Endothelial cell of umbilical vein (primary cell): ENCODE measurements around the gene HTRA2. TPM values are rescaled to one million over a fixed set of nuclear protein-coding genes. Genes with fewer than 3 reads are reported as not detected.

Experiments used
- BruUV-seq: library from RNA; stranded (reverse); fragments of 400-500 nt; replicated peaks from 2 replicates; lab custom pipeline; 2021; lab: Mats Ljungman, UMichigan
- CTCF ChIA-PET: fragments of 300-600, 350-600 bp; sonication (Branson Sonifier 250); formaldehyde crosslinking; loops from one replicate; lab custom pipeline; 2021; ENCODE audit warnings: antibody characterized with exemption, inconsistent platforms; lab: Charles Lee
- POLR2A ChIA-PET: fragments of 300-600, 350-600 bp; sonication (Branson Sonifier 250); formaldehyde crosslinking; loops from one replicate; lab custom pipeline; 2021; ENCODE audit warnings: antibody characterized with exemption, inconsistent platforms; lab: Charles Lee
- DNase-seq: peaks from one replicate; pipeline ENCODE4 v3.0.0-alpha.2; 2011; ENCODE audit warnings: low read depth, low spot score
- FAIRE-seq: peaks from 2 replicates; lab custom pipeline; 2011; peaks lifted over from hg19 to GRCh38; lab: Jason Lieb, UNC
- H2AFZ ChIP-seq: 2 replicates; pipeline ENCODE4 v1.6.0; 2012; ENCODE audit warnings: low read depth, low read length, control low read depth, inconsistent platforms
- H3K27ac ChIP-seq: 2 replicates; pipeline ENCODE4 v1.5.1; 2011; ENCODE audit warnings: low read depth, mild to moderate bottlenecking, control low read depth, low read length, moderate library complexity; ENCODE audit not compliant: insufficient read depth
- H3K27me3 ChIP-seq, 2 experiments: 2 replicates each; pipeline versions ENCODE4 v1.6.0 to v1.6.1; 2011; ENCODE audit warnings: low read length in 2 of 2, mixed read lengths in 1 of 2; ENCODE audit not compliant: control insufficient read depth in 2 of 2, insufficient read depth in 2 of 2
- H3K36me3 ChIP-seq, 2 experiments: 2 replicates in 1 of 2; 3 replicates in 1 of 2; pipeline ENCODE4 v1.5.1; 2011; ENCODE audit warnings: low read length in 2 of 2, mild to moderate bottlenecking in 1 of 2, moderate library complexity in 1 of 2; ENCODE audit not compliant: control insufficient read depth in 2 of 2, insufficient read depth in 2 of 2; ENCODE audit errors: extremely low read depth in 1 of 2
- H3K4me1 ChIP-seq: 3 replicates; pipeline ENCODE4 v1.5.1; 2011; ENCODE audit warnings: mild to moderate bottlenecking, low read length; ENCODE audit not compliant: control insufficient read depth, insufficient read depth; ENCODE audit errors: extremely low read depth
- H3K4me2 ChIP-seq: 2 replicates; pipeline ENCODE4 v1.6.1; 2011; ENCODE audit warnings: low read length, control low read depth, mixed read lengths; ENCODE audit not compliant: insufficient read depth
- H3K4me3 ChIP-seq, 3 experiments: fragments of 200-600 bp in 1 of 3; sonication (generic), shearing (Covaris generic) in 1 of 3; replicated peaks in 1 of 3; 2 replicates each; pipeline ENCODE4 v1.5.1; 2011 to 2016; ENCODE audit warnings: control low read depth in 3 of 3, low read length in 3 of 3, mild to moderate bottlenecking in 2 of 3, inconsistent platforms in 1 of 3, low read depth in 1 of 3, moderate library complexity in 1 of 3; ENCODE audit not compliant: insufficient read depth in 1 of 3
- H3K79me2 ChIP-seq: 2 replicates; pipeline ENCODE4 v1.6.0; 2012; ENCODE audit warnings: low read length, inconsistent platforms; ENCODE audit not compliant: control insufficient read depth, insufficient read depth
- H3K9ac ChIP-seq: replicated peaks from 2 replicates; pipeline ENCODE3; 2011; ENCODE audit warnings: low read length, control low read depth; ENCODE audit not compliant: insufficient read depth; ENCODE audit errors: extremely low read depth
- H3K9me1 ChIP-seq: replicated peaks from 3 replicates; pipeline ENCODE4 v1.6.0; 2011; ENCODE audit warnings: mild to moderate bottlenecking, low read length; ENCODE audit not compliant: control insufficient read depth, insufficient read depth; ENCODE audit errors: extremely low read depth
- H3K9me3 ChIP-seq: replicated peaks from 2 replicates; pipeline ENCODE4 v1.5.1; 2012; ENCODE audit warnings: low read length, inconsistent platforms; ENCODE audit not compliant: control insufficient read depth, insufficient read depth
- H4K20me1 ChIP-seq: replicated peaks from 2 replicates; pipeline ENCODE3; 2011; ENCODE audit warnings: mild to moderate bottlenecking, low read length; ENCODE audit not compliant: control insufficient read depth, insufficient read depth; ENCODE audit errors: extremely low read depth
- EZH2 ChIP-seq: IDR thresholded peaks from 2 replicates; pipeline ENCODE4 v1.6.1; 2012; ENCODE audit warnings: borderline replicate concordance, low read depth, mild to moderate bottlenecking, moderate library complexity, low read length, inconsistent platforms; ENCODE audit not compliant: severe bottlenecking
- FOS ChIP-seq: IDR thresholded peaks from 2 replicates; pipeline ENCODE4 v1.6.1; 2011; ENCODE audit warnings: mild to moderate bottlenecking, low read length, moderate library complexity, borderline replicate concordance; ENCODE audit not compliant: insufficient read depth
- JUN ChIP-seq: IDR thresholded peaks from 2 replicates; pipeline ENCODE4 v1.6.1; 2011; ENCODE audit warnings: borderline replicate concordance, low read depth; ENCODE audit not compliant: insufficient read length, insufficient read depth
- MYC ChIP-seq: IDR thresholded peaks from one replicate; pipeline ENCODE4 v1.6.1; 2011; ENCODE audit warnings: mild to moderate bottlenecking, low read depth, low read length
- POLR2A ChIP-seq: IDR thresholded peaks from 2 replicates; pipeline ENCODE4 v1.6.1; 2012; ENCODE audit warnings: low read depth, mild to moderate bottlenecking, control low read depth, low read length
- POLR2AphosphoS5 ChIP-seq: IDR thresholded peaks from 2 replicates; pipeline ENCODE4 v1.6.1; 2012; ENCODE audit warnings: low read depth, mild to moderate bottlenecking, control low read depth, low read length, moderate library complexity; ENCODE audit not compliant: insufficient read depth
- dilution Hi-C: fragments of 300-500 bp; cut with MboI; formaldehyde crosslinking; loops from one replicate; pipeline ENCODE4 v1.15.0; 2019; ENCODE audit warnings: low sequenced_read_pairs; ENCODE audit not compliant: extremely low pct_ligation_motif_present
- intact Hi-C: fragments of 100-400 bp; cut with micrococcal nuclease; formaldehyde crosslinking; loops from one replicate; pipeline ENCODE4 v1.10.0; 2022
- polyA plus RNA-seq, 4 experiments: library from polyadenylated mRNA; depleted of rRNA in 3 of 4; stranded (reverse) in 3 of 4; unstranded in 1 of 4; fragments of >200 nt; gene quantifications; 2 replicates each; pipeline versions ENCODE4 v1.2.1 to v1.2.3, GENCODE V29; 2011 to 2012; ENCODE audit warnings: missing spikeins in 1 of 4
- total RNA-seq: library from RNA; stranded (reverse); gene quantifications from 2 replicates; pipeline ENCODE4 v1.2.3, GENCODE V29; 2021
- TF ChIP-seq, protein P1 (sequence below): IDR thresholded peaks from 2 replicates; pipeline ENCODE4 v1.6.1; 2011; ENCODE audit not compliant: insufficient read depth, insufficient read length
- TF ChIP-seq, protein P2 (sequence below), 2 donors: IDR thresholded peaks; 1 replicate in 1 of 2; 2 replicates in 1 of 2; pipeline ENCODE4 v1.5.1; 2011; ENCODE audit warnings: low read length in 2 of 2, mild to moderate bottlenecking in 2 of 2, moderate library complexity in 2 of 2, control low read depth in 1 of 2, inconsistent platforms in 1 of 2, low read depth in 1 of 2; ENCODE audit not compliant: insufficient read depth in 1 of 2; ENCODE audit errors: extremely low read depth in 1 of 2

The HTRA2 gene
- total and polyA plus RNA-seq, 2 donors (not counting 3 experiments of a cell fraction or from before 2014, with no cell fraction given), result 34.3 to 54.1 TPM

DNA sequence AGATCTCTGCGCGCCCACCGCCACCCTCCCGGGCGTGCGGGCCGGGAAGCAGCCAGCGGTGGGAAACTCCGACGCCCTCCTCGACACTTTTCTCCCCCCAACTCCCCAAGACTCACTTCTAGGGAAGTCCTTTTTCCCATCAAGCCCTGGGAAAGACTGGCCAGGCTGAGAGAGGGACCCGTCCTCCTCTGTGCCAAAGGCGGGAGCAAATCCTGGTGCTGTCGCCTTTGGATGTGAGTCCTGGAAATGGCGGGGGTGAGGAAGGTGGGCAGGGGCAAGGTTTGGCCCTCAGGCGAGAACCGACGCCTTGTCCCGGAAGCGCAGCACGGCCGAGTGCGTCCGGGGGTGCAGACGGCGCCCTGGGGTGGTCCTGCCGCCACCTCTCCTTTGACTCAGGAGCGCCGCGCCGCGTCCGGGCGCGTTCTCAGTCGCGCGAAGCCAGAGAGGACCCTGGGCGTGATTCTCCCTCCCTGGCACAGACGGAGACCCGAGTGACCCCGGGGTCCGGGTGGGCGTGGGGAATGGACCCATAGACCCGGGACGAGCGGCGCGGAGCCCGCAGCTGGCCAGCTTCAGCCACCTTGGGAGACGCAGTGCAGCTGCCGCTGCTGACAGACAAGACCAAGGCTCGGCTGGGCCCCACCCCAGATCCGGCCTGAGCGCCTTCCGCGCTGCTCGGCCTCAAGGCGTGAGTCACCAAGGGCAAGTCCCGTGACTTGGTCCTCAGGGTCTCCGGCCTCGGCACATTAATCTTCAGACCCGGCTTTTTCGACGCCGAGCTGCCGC lies 26.8 kb upstream of the HTRA2 start:
- Histone ChIP-seq H2AFZ (peak overlapping the region; percentile 41), H3K79me2 (peaks cover 4% of the 10 kb centered on the region), H3K27me3 (peaks cover 18 to 30% of the 10 kb centered on the region in 2 experiments), H3K9me1 (no peaks in the 10 kb centered on the region), H3K4me2 (peak overlapping the region; percentile 62), H3K9ac (peak overlapping the region; percentile 46), H3K36me3 (peaks cover 0 to 4% of the 10 kb centered on the region in 2 experiments), H3K4me3 (peak overlapping the region; percentile 44 to 55 (median 50)), H4K20me1 (no peaks in the 10 kb centered on the region), H3K27ac (peak overlapping the region; percentile 59), H3K9me3 (no peaks in the 10 kb centered on the region), H3K4me1 (peaks cover 40% of the 10 kb centered on the region)
- FAIRE-seq (peak; percentile 97), DNase-seq (peak; percentile 86)
- POLR2A ChIA-PET, result no interaction called here
- CTCF ChIA-PET, result interaction anchor here (1.4 to 1.8 kb wide), 3 partner anchors 13 to 111 kb away, joined by 3 to 10 read pairs (median 4); partner anchors contain the start of genes CCDC142 and TTC31
- TSS peak; percentile 30 for BruUV-seq
- intact Hi-C loops, result loop anchor here (1.0 to 5.0 kb wide), 2 partner anchors 20 to 149 kb away; partner anchors contain the start of genes SEMA4F and TTC31
- no peak for TF ChIP-seq EZH2
- peak; percentile 62 for TF ChIP-seq JUN
- TF ChIP-seq, protein P1, sequence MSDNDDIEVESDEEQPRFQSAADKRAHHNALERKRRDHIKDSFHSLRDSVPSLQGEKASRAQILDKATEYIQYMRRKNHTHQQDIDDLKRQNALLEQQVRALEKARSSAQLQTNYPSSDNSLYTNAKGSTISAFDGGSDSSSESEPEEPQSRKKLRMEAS, result peak; percentile 37
- TF ChIP-seq FOS, result peak; percentile 90
- no peak for TF ChIP-seq MYC
- TF ChIP-seq, protein P2, sequence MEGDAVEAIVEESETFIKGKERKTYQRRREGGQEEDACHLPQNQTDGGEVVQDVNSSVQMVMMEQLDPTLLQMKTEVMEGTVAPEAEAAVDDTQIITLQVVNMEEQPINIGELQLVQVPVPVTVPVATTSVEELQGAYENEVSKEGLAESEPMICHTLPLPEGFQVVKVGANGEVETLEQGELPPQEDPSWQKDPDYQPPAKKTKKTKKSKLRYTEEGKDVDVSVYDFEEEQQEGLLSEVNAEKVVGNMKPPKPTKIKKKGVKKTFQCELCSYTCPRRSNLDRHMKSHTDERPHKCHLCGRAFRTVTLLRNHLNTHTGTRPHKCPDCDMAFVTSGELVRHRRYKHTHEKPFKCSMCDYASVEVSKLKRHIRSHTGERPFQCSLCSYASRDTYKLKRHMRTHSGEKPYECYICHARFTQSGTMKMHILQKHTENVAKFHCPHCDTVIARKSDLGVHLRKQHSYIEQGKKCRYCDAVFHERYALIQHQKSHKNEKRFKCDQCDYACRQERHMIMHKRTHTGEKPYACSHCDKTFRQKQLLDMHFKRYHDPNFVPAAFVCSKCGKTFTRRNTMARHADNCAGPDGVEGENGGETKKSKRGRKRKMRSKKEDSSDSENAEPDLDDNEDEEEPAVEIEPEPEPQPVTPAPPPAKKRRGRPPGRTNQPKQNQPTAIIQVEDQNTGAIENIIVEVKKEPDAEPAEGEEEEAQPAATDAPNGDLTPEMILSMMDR (IDR thresholded peaks at IDR 0.05; ENCODE audit: extremely low read depth in 1 of 2, insufficient read depth in 1 of 2, low read depth in 1 of 2, low read length in 2 of 2), result peak; percentile 31 to 50
- TF ChIP-seq POLR2AphosphoS5, result peak; percentile 98
- TF ChIP-seq POLR2A, result peak; percentile 96
- dilution Hi-C loops, result no loop called here
